GM18502 (cell line): ENCODE measurements around the gene ASCL1.

Source experiments
- ATAC-seq: cut with Tn5 transposase; IDR thresholded peaks from one replicate; pipeline ENCODE4 v1.9.1; 2021; ENCODE audit warnings: mild to moderate bottlenecking; ENCODE audit not compliant: unreplicated experiment, poor library complexity

The ASCL1 gene

DNA sequence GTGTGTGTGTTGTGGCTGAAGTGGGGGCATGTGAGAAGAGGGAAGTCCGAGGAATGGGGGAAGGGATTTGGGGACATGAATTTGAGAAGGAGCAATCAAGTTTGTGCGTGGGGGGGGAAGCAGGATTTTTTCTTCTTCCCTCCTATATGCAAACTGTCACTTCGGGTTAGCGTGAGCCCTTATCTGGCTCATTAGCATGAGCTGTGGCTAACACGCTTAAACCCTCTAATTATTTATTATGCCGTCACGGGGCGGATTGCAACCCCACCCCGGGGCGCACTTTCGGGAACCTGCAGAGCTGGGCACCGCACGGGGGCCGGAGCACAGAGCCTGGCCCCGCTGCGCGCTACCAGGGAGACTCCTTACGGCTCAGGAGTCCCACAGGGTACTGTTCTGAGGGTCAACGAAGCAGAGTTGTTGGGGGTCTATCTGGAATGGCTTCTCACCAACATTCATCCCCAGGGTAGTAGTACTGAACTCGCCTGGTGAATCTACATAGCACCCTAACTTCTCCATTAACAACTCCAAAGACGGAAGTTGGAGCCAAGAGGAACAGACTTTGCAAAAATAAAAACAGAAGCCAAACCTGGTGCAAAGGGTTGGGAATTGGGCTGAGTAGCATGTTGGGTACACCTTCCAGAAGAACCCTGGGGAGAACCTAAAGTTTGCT lies 6.4 kb upstream of the ASCL1 start:
- ATAC-seq: no peak

DNA sequence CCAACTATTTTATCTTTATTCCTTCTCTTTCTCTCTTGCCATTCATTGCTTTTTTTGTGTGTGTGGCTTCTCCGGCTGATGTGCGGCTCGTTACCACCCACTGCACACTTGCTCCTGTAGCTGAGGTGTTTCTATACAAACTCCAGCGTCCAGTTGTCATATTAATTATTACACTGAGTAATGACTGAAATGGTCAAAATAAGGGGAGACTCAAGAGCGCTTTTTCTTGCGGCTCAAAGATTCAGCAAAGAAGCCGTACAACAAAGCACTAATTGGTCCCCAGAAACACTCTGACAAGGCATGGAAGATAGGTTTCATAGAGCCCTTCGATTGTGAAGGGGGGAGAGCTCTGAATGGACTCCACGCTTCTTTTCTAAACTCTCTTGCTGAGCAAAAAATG lies 5.6 kb upstream of the ASCL1 start:
- no peak for ATAC-seq

DNA sequence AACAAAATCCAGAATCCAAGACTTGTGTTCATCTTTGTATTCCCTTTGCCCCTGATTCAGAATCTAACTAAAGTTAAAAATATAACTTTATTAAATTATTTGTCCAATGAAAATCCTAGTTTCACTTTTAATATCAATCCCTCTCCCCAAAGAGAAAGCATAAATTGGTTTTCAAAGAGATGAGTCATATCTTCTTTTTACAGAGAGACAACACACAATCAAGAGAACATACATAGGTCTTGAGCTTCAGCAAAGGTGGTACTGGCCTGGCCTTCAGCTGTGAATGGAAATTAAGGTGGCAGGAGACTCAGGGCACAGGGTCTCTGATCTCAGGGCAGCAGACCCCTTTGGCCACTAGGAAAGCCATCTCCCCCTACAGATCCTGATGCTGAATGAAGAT lies 4.3 kb upstream of the ASCL1 start:
- ATAC-seq: no peak

DNA sequence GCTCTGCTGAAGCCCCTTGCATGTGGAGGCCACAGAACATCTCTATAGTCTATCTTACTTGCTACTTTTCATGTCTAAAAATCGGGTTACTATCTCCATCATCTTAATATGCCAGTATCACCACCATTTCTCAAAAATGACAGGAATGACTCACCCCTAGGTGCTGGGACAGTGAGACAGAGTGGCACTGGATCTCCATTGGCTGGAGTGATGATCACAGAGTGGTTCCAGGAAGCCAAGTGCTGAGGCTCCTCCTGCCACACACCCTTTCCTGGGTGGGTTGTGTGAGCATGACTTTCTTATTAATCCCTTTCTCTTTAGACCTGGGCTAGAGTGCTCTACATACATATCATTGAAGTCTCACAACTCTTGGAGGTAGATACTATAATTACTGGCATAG lies 3.3 kb upstream of the ASCL1 start:
- ATAC-seq: no peak

DNA sequence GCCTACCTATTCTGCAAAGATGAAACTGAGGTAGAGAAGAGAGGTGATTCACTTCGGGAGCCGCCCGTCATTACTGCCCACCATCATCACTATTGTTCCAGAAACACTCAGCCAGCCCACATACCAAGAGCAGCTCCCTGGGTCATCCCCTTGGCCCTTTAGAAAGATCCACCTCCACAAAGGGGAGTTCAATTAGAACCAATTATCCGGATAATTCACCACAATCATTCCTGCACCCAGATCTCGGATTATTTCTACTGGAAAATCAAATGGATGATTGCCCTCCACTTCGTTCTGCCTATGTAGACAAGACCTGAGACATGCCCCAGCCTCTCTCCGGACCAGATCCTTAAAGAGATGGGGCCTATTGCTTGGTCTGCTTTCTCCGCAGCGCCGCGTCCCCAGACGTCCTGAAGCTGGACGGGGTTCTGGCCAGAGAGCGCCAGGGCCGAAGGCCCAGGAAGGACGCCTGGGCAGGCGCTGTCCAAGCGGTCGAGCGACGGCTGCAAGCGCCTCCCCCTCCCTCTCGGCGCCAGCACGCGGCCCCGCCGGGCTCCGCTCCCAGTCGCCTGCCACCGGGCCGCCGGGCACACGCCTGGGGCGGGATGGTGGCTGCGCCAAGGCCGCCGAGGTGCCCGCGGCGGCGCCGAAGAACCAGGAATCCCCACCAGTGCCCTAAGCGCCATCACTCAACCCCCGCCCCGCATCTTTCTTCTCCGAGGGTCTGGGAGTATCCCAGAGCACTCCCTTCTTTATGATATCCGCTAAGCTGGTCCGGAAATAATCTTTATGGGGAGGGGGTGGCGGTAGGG lies 1.3 kb upstream of the ASCL1 start:
- ATAC-seq: no peak

DNA sequence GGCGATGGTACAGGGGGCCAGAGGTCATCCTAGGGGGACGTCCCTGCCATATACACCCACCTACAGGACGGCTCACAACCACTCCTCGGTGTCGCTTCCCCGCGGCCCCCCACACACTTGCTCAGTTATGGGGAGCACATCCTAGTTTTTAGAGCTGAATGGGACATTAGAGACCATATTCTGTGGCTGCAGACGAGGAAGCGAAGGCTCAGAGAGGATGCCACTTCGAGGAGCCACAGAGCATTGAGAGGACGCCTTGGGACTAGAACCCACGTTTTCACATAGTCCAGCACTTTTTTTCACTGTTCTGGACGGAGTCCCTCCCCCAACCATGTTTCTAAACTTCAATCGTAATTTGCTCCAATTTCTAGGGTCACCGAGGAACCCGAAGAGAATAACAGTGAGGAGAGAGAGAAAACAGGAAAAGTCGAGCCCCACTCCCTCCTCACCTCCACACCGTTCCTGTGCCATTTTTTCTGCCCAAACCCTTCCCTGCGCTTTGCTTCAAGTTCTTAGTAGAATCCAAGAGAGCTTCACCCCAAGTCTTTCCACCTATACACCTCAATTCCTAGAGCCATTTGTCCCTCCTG lies 641 bp upstream of the ASCL1 start:
- ATAC-seq: no peak

DNA sequence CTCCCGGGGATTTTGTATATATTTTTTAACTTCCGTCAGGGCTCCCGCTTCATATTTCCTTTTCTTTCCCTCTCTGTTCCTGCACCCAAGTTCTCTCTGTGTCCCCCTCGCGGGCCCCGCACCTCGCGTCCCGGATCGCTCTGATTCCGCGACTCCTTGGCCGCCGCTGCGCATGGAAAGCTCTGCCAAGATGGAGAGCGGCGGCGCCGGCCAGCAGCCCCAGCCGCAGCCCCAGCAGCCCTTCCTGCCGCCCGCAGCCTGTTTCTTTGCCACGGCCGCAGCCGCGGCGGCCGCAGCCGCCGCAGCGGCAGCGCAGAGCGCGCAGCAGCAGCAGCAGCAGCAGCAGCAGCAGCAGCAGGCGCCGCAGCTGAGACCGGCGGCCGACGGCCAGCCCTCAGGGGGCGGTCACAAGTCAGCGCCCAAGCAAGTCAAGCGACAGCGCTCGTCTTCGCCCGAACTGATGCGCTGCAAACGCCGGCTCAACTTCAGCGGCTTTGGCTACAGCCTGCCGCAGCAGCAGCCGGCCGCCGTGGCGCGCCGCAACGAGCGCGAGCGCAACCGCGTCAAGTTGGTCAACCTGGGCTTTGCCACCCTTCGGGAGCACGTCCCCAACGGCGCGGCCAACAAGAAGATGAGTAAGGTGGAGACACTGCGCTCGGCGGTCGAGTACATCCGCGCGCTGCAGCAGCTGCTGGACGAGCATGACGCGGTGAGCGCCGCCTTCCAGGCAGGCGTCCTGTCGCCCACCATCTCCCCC lies 777 bp downstream of the ASCL1 start:
- peak; percentile 76 for ATAC-seq

DNA sequence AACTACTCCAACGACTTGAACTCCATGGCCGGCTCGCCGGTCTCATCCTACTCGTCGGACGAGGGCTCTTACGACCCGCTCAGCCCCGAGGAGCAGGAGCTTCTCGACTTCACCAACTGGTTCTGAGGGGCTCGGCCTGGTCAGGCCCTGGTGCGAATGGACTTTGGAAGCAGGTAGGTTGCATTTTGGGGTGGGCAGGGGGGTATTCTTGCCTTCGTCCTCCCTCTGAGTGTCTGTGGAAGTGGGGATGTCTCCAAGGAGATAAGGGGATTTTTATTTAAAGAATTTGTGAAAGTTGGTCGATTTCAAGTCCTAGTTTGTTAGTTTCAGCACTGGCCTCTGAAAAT lies 1.3 kb downstream of the ASCL1 start:
- ATAC-seq: no peak

DNA sequence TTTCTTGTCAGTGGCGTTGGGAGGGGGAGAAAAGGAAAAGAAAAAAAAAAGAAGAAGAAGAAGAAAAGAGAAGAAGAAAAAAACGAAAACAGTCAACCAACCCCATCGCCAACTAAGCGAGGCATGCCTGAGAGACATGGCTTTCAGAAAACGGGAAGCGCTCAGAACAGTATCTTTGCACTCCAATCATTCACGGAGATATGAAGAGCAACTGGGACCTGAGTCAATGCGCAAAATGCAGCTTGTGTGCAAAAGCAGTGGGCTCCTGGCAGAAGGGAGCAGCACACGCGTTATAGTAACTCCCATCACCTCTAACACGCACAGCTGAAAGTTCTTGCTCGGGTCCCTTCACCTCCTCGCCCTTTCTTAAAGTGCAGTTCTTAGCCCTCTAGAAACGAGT lies 1.9 kb downstream of the ASCL1 start:
- ATAC-seq: no peak

DNA sequence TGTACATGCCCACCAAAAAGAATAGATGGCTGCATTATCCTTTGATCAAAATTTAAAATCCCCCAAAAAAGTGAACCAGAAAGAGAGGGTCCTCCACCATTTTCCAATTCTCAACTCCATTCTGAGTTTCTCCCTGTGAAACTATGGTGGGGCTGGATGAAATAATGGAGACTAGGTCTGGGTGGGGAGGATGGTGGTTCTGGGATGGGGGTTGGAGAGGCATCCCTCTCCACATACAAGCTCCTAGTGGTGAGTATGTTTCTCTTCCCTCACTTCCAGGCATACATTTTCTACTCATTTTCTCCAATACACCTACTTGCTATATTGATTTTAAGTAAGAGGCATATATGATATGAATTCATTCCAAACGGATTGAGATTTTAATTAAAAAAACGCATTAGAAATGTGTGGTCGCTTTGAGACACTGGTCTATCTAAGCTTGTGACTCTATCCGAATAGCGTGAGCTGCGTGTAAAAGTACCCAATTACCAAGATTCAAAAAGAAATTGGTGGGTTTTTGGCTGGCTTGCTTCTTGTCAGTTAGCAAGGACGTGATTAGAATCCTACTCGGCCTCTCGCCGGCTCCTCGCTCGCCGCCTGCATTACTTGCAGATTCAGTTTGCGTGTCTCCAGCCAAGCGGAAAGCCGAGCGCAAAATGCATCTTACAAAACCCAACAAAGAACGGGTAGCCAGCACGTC lies 3.4 kb downstream of the ASCL1 start:
- ATAC-seq: no peak

DNA sequence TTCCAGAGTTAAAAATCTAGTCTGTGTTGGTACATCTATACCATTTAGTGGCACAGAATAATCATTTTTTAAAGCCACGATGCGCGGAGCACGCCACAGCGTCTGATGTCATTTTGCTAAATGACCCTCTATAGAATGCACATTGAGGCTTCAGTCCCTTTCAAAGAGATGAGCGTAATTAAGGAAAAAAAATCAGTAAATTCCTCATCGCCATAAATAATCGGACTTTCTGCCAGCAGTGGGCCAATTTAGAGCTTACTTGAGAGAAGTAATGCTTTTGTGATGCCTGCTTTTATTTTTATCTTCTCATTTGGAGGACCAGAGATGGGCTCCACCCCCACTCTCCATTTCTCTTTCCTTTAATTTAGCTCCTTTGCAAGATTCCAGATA lies 4.0 kb downstream of the ASCL1 start:
- no peak for ATAC-seq

DNA sequence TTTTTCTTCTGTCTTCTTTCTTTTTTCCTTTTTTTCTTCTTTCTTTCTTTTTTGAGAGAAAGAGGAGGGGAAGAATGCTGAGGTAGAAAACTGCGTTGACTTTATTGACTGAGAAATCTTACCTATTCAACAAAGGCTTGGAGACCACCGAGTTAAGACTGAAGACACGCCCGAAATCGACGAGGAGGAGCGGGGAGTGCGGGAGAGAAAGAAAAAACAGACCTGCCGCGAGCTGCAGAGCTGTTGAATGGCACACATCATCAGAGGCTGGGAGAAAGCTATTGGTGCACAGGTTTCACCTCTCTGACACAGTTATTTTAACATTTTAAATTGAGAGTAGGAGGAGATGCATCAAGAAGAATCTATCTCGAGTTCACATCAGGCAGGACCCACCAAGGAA lies 5.1 kb downstream of the ASCL1 start:
- ATAC-seq: no peak

DNA sequence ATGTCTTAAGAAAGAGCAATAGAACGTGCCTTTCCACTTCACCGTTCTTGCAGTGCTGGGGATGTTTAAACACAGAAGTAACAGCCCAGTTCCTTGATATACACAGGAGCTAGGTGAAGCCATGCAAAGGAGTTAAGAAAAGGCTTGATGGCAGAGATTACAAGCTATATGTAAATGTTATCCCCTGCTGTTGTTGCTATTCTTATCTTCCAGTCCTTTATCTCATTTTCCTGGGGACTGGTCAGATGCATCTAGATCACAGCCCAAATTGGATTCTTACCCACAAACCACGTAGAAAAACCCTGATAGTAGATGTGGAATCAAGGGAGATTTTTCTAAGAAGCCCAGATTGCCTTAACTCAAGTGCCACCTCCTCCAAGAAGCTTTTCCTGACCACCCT lies 5.5 kb downstream of the ASCL1 start:
- no peak for ATAC-seq

DNA sequence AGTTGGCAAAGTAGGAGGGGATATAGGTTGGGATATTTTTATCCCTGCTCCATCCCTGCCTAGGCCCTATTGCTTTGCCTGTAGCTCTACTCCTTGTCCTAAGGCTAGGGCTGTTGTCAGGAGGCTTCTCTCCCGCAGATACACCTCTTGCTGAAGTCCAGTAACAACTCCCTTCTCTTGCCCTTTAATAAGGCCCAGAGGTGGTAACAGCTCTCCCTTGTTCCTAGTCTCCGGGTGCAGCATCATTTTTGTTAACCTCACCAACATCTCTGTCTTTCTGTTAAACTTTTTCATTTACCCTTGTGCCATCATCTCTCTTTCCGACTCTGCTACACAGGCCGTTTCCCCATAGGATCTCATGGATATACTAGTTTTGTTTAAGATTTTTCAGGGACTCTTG lies 6.3 kb downstream of the ASCL1 start:
- ATAC-seq: no peak

DNA sequence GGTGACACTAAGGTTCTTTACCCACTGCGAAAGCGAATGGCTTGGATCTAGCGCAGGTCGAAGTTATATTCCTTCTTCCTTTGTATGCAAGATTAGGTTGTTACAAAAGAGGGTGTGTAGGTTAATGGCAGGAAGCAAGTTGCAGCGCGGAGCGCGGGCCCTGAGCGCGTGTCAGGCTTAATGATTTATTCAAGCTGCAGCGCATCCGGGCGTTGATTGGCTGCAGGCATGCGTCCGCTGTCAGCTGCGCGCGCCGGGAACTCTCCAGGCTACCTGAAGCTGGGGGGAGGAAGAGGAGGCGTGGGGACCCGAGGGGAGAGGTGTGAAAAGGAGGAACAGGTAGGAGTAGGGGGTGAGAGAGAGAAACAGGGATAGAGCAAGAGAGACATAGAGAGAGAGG lies 7.4 kb downstream of the ASCL1 start:
- no peak for ATAC-seq

DNA sequence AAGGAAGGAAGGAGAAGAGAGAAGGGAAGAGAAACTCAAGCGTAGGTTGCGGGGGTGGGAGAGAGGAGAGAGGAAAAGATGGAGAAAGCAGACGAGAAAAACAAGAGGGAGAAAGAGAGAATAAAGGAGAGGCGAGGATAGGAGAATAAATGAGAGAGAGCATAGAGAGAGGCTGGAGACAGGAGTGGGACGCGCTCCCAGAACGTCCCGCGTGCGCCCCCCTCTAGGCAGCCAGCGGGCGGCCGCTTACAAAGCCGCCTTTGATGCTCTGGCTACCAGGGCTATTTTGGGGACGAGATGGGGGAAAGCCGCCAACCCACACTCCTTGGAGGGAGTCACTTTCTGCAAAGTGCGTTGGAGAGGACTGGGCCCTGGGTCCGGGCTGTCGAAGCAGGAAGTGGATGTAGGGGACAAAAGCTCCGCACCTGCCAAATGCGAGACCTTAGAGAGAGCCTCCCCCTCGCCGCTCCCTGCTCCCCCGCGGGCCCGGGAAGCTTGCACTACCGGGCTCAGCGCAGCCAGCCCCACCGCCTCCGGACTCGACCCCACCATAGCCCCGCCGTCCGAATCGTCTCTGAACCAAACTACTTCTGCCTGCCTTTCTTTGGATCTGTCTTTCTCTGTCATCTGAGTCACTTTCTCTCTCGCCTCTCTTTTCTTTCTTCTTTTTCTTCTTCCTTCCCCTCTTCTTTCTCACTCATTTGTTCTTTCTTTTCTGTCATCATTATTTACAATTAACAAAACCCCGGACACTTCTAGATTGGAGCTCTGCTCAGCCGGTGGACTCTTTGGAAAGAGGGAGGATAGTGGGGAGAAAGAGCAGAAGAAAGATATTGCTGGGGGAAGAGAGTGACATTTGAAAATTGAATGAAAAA lies 8.0 kb downstream of the ASCL1 start:
- no peak for ATAC-seq

DNA sequence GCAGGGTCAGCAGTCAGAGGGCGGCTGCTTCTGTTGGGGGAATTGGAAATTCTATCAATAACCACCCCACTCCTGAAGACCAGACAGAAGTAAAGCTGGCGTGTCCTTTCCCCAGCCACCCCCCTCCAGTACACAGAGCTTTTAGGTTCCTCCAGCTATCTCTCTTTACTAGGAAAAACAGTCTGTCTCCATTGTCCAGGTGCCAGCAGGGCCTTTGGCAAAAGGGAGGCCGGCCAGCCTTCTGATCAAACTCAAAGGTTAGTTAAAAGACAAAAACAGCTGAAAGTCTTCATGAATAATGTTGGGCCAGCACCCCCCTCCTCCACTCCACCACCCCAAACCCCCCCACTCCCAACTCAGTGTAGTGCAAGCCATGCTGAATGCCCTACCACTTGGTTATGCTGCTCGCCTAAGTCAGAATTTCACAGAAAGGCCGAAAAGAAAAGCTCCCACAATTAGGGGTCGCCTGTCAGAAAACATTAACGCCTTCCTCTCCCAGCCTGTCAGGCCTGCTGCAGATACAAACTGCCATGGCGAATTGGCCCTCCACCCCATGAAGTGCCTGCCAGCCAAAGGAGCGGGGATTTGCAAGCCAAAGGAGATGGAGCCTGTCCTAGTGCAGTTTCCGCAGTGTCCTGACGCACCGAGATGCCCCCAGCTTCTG lies 8.9 kb downstream of the ASCL1 start:
- ATAC-seq: no peak

DNA sequence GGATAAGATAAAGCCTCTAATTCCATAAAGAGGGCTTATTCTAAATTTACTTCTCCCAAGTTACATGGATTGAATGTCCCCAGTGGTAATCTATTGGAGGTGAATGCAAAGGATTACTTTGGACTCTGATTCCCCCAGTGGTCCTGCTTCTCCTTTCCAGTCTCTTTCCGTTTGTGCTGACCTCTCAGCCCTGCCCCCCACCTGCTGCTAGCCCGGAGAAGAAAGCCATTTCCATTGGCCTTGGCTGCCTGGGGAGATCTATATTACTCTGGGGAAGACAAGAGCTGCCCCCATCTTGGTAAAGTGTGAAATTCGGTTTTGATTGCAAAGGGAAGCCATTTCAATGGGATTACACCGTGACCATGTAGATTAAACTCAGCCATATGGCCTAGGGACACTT lies 13.3 kb downstream of the ASCL1 start:
- ATAC-seq: no peak

DNA sequence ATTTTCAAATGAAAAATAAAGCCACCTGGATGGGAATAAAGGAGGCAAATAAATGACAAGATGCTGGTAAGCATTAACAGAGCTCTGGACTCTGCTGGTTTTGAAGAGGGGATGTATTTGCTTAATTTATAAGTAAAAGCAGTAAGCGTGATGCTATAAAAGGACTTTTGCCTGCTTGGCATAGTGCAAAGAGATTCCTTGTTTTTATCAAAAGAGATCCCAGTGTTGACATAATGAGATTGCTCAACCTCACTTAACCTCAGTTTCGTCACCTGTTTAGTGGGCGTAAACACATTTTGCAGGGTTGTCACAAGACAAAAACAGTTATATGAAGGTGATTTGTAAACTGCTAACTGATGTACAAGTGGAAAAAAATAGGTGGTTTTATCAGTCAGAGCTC lies 13.8 kb downstream of the ASCL1 start:
- no peak for ATAC-seq
